IMR-90 (cell line): ENCODE data around the gene TGM6. TPM values are rescaled to one million over a fixed set of nuclear protein-coding genes. Genes with fewer than 3 reads are reported as not detected.

Experiments
- ATAC-seq: fragments of 200-7000 bp; cut with Tn5 transposase; 2 replicates; pipeline ENCODE4 v1.9.1; 2020; ENCODE audit warnings: low read depth, mild to moderate bottlenecking, moderate library complexity
- BruUV-seq: library from RNA; stranded (reverse); fragments of 400-500 nt; replicated peaks from 2 replicates; lab custom pipeline; 2021; lab: Mats Ljungman, UMichigan
- CTCF ChIA-PET: fragments of 300-600 bp; formaldehyde crosslinking; extraction: SDS; loops from one replicate; lab custom pipeline; 2021; ENCODE audit warnings: antibody characterized with exemption; lab: Yijun Ruan, JAX
- POLR2A ChIA-PET: fragments of 300-600 bp; sonication (Branson Sonifier 250); formaldehyde crosslinking; loops from one replicate; lab custom pipeline; 2022; ENCODE audit warnings: antibody characterized with exemption; ENCODE audit not compliant: unreplicated experiment; lab: Charles Lee
- DNase-seq: peaks from one replicate; pipeline ENCODE4 v3.0.0; 2013
- H2AFZ ChIP-seq: replicated peaks from 2 replicates; pipeline ENCODE3; 2013; ENCODE audit warnings: low read length, mild to moderate bottlenecking; ENCODE audit not compliant: poor library complexity
- H2AK5ac ChIP-seq: 2 replicates; pipeline ENCODE4 v1.6.1; 2013; ENCODE audit warnings: low read depth, low read length, inconsistent platforms
- H2AK9ac ChIP-seq: replicated peaks from 2 replicates; pipeline ENCODE3; 2013; ENCODE audit warnings: mild to moderate bottlenecking, low read depth, low read length, moderate library complexity; ENCODE audit not compliant: poor library complexity
- H2BK120ac ChIP-seq: 2 replicates; pipeline ENCODE4 v1.6.1; 2013; ENCODE audit warnings: low read depth, low read length, inconsistent platforms
- H2BK15ac ChIP-seq: 3 replicates; pipeline ENCODE4 v1.6.1; 2013; ENCODE audit warnings: low read depth, low read length, inconsistent platforms
- H2BK20ac ChIP-seq: 2 replicates; pipeline ENCODE4 v1.6.1; 2013; ENCODE audit warnings: low read depth, mild to moderate bottlenecking, inconsistent platforms, low read length, moderate library complexity
- H2BK5ac ChIP-seq: 2 replicates; pipeline ENCODE4 v1.6.1; 2013; ENCODE audit warnings: mild to moderate bottlenecking, low read depth, low read length, inconsistent platforms; ENCODE audit not compliant: poor library complexity, severe bottlenecking
- H3K14ac ChIP-seq: replicated peaks from 2 replicates; pipeline ENCODE4 v1.6.1; 2013; ENCODE audit warnings: low read depth, low read length, inconsistent platforms
- H3K18ac ChIP-seq: 2 replicates; pipeline ENCODE4 v1.6.1; 2013; ENCODE audit warnings: low read depth, low read length, control low read depth
- H3K23ac ChIP-seq: 2 replicates; pipeline ENCODE4 v1.6.1; 2013; ENCODE audit warnings: low read depth, low read length, inconsistent platforms
- H3K27ac ChIP-seq: 2 replicates; pipeline ENCODE4 v1.5.1; 2013; ENCODE audit warnings: mild to moderate bottlenecking, control low read depth, low read length; ENCODE audit not compliant: insufficient read depth
- H3K27me3 ChIP-seq: 2 replicates; pipeline ENCODE4 v1.6.1; 2013; ENCODE audit warnings: low read length; ENCODE audit not compliant: control insufficient read depth, insufficient read depth
- H3K36me3 ChIP-seq: 2 replicates; pipeline ENCODE4 v1.6.1; 2013; ENCODE audit warnings: low read length, mixed read lengths; ENCODE audit not compliant: control insufficient read depth, insufficient read depth
- H3K4ac ChIP-seq: 2 replicates; pipeline ENCODE4 v1.6.1; 2013; ENCODE audit warnings: low read depth, low read length, inconsistent platforms
- H3K4me1 ChIP-seq: 2 replicates; pipeline ENCODE4 v1.6.1; 2013; ENCODE audit warnings: low read length, mixed read lengths; ENCODE audit not compliant: control insufficient read depth, insufficient read depth
- H3K4me2 ChIP-seq: 2 replicates; pipeline ENCODE4 v1.6.1; 2013; ENCODE audit warnings: low read depth, mild to moderate bottlenecking, control low read depth, low read length, moderate library complexity
- H3K4me3 ChIP-seq: 2 replicates; pipeline ENCODE4 v1.5.1; 2013; ENCODE audit warnings: low read depth, mild to moderate bottlenecking, control low read depth, low read length, moderate library complexity; ENCODE audit not compliant: insufficient read depth
- H3K56ac ChIP-seq: 2 replicates; pipeline ENCODE4 v1.6.1; 2013; ENCODE audit warnings: low read length, inconsistent platforms; ENCODE audit not compliant: insufficient read depth; ENCODE audit errors: extremely low read depth
- H3K79me1 ChIP-seq, 2 experiments: 2 replicates each; pipeline ENCODE4 v1.6.1; 2013; ENCODE audit warnings: low read length in 2 of 2, inconsistent platforms in 1 of 2, low read depth in 1 of 2
- H3K9ac ChIP-seq: 2 replicates; pipeline ENCODE4 v1.6.1; 2013; ENCODE audit warnings: low read depth, low read length, control low read depth
- H3K9me1 ChIP-seq: 2 replicates; pipeline ENCODE4 v1.6.1; 2013; ENCODE audit warnings: low read length, inconsistent platforms; ENCODE audit not compliant: insufficient read depth
- H3K9me3 ChIP-seq: 2 replicates; pipeline ENCODE4 v1.6.1; 2013; ENCODE audit warnings: low read length; ENCODE audit not compliant: control insufficient read depth, insufficient read depth
- H4K20me1 ChIP-seq: 2 replicates; pipeline ENCODE4 v1.6.1; 2013; ENCODE audit warnings: low read length, inconsistent platforms; ENCODE audit not compliant: insufficient read depth
- H4K5ac ChIP-seq: 2 replicates; pipeline ENCODE4 v1.6.1; 2013; ENCODE audit warnings: mild to moderate bottlenecking, low read depth, low read length, control low read depth
- H4K8ac ChIP-seq, 2 experiments: 2 replicates each; pipeline ENCODE4 v1.6.1; 2013; ENCODE audit warnings: low read depth in 2 of 2, low read length in 2 of 2, control low read depth in 1 of 2, inconsistent platforms in 1 of 2
- H4K91ac ChIP-seq: 2 replicates; pipeline ENCODE4 v1.6.1; 2013; ENCODE audit warnings: low read depth, low read length, inconsistent platforms; ENCODE audit not compliant: insufficient read depth
- RAD21 ChIP-seq: IDR thresholded peaks from 2 replicates; pipeline ENCODE4 v1.6.1; 2012; ENCODE audit warnings: low read length, improper control_type of control experiment
- SMC3 ChIP-seq: fragments of 150-350 bp; IDR thresholded peaks from 2 replicates; pipeline ENCODE4 v1.6.1; 2016; ENCODE audit warnings: low read depth, mild to moderate bottlenecking, antibody characterized with exemption, low read length, moderate library complexity
- WGBS, 2 experiments: methylation state at CpG; one replicate each; pipeline versions ENCODE4 v1.1.5 to v1.1.7; 2013; ENCODE audit warnings: missing lambda C conversion rate in 2 of 2; ENCODE audit not compliant: insufficient read length in 1 of 2; ENCODE audit errors: extremely low coverage in 2 of 2; 5-methylcytosine and 5-hydroxymethylcytosine counted together
- dilution Hi-C: fragments of 300-500 bp; cut with HindIII; formaldehyde crosslinking; loops from one replicate; pipeline ENCODE4 v1.14.3; 2018; ENCODE audit warnings: low sequenced_read_pairs; ENCODE audit not compliant: unreplicated experiment
- in situ Hi-C: fragments of 300-500 bp; cut with MboI; formaldehyde crosslinking; loops from 3 replicates; pipeline ENCODE4 v1.14.3; 2019; ENCODE audit warnings: low sequenced_read_pairs, inconsistent platforms, mixed read lengths
- intact Hi-C: fragments of 100-400 bp; cut with micrococcal nuclease; formaldehyde crosslinking; loops from 2 replicates; pipeline ENCODE4 v1.10.0; 2022
- polyA plus RNA-seq, 3 experiments: library from polyadenylated mRNA; depleted of rRNA; stranded (reverse); fragments of >200 nt; gene quantifications; 2 replicates each; pipeline ENCODE4 v1.2.3, GENCODE V29; 2012; ENCODE audit warnings: low replicate concordance in 1 of 3
- total RNA-seq: library from RNA; depleted of rRNA; stranded (reverse); fragments of >200 nt; gene quantifications from 2 replicates; pipeline ENCODE4 v1.2.3, GENCODE V29; 2012

TGM6 gene
- total and polyA plus RNA-seq, 2 of the 4 experiments (the other 2 are of a cell fraction), result not detected

DNA sequence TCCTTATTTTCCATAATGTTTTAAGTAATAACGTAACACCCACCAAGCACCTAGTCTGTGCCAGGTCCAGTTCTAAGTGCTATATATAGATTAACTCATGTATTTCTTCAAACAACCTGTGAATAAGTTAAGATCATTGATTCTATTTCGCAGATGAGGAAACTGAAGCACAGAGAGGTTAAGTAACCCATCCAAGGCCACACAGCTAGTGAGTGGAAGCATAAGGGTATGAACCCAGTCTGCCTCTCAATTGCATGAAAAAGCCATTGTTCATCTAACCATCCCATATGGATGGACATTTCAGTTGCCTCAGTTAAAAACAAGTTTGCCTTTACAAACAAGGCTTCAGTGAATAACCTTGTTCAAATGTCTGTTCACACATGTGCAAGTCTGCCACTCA lies 20.8 kb downstream of the TGM6 start:
- H3K23ac ChIP-seq, result no peak overlapping the region
- no peaks in the 10 kb centered on the region for H3K79me1 ChIP-seq
- no peak overlapping the region for H3K27ac ChIP-seq
- DNase-seq (no peak), ATAC-seq (no peak)
- H4K20me1 ChIP-seq, result no peaks in the 10 kb centered on the region
- H4K8ac ChIP-seq, result no peak overlapping the region
- in situ Hi-C loops, result no loop called here
- no peak for TF ChIP-seq RAD21
- no peak for TF ChIP-seq SMC3
- no peak overlapping the region for H3K4ac ChIP-seq
- no peak overlapping the region for H3K4me3 ChIP-seq
- no peak overlapping the region for H4K91ac ChIP-seq
- no peak overlapping the region for H3K14ac ChIP-seq
- H3K4me1 ChIP-seq, result no peaks in the 10 kb centered on the region
- H3K18ac ChIP-seq, result no peak overlapping the region
- ChIA-PET POLR2A (no interaction called here), CTCF (no interaction called here)
- H4K5ac ChIP-seq, result no peak overlapping the region
- H2BK20ac ChIP-seq, result no peak overlapping the region
- WGBS, 2 experiments, result no CpG with 5 or more reads among the region's 2 CpGs
- no TSS peak for BruUV-seq
- H3K9me3 ChIP-seq, result no peaks in the 10 kb centered on the region
- H2AFZ ChIP-seq, result no peak overlapping the region
- no peak overlapping the region for H3K56ac ChIP-seq
- H3K27me3 ChIP-seq, result no peaks in the 10 kb centered on the region; the same call in 1 of the 2 replicates
- no peak overlapping the region for H2BK15ac ChIP-seq
- no peak overlapping the region for H2BK120ac ChIP-seq
- H3K4me2 ChIP-seq, result no peak overlapping the region
- dilution Hi-C loops, result no loop called here
- intact Hi-C loops, result no loop called here
- no peaks in the 10 kb centered on the region for H3K36me3 ChIP-seq
- no peak overlapping the region for H2AK9ac ChIP-seq
- H3K9ac ChIP-seq, result no peak overlapping the region
- no peaks in the 10 kb centered on the region for H3K9me1 ChIP-seq
- no peak overlapping the region for H2AK5ac ChIP-seq
- no peak overlapping the region for H2BK5ac ChIP-seq
